GM23338 (cell line): ENCODE measurements around the gene CANT1.

ENCODE experiments used
- EZH2phosphoT487 ChIP-seq: fragments of 200-600 bp; sonication (generic); IDR thresholded peaks from one replicate; pipeline ENCODE4 v1.8.1; 2018; ENCODE audit warnings: antibody characterized with exemption; ENCODE audit not compliant: unreplicated experiment
- JUNB ChIP-seq: IDR thresholded peaks from one replicate; pipeline ENCODE4 v1.6.1; 2016; ENCODE audit warnings: antibody characterized with exemption; ENCODE audit not compliant: unreplicated experiment
- REST ChIP-seq: IDR thresholded peaks from one replicate; pipeline ENCODE4 v1.6.1; 2018; ENCODE audit warnings: antibody characterized with exemption; ENCODE audit not compliant: unreplicated experiment
- TF ChIP-seq, protein P1 (sequence below), 2 experiments: fragments of 200-600 bp in 1 of 2; sonication (generic) in 1 of 2; conservative IDR thresholded peaks; 2 replicates each; pipeline versions ENCODE4 v1.5.1 to v1.6.1; 2016 to 2017; ENCODE audit warnings: antibody characterized with exemption in 2 of 2, low read depth in 2 of 2, mild to moderate bottlenecking in 2 of 2, moderate library complexity in 1 of 2

DNA sequence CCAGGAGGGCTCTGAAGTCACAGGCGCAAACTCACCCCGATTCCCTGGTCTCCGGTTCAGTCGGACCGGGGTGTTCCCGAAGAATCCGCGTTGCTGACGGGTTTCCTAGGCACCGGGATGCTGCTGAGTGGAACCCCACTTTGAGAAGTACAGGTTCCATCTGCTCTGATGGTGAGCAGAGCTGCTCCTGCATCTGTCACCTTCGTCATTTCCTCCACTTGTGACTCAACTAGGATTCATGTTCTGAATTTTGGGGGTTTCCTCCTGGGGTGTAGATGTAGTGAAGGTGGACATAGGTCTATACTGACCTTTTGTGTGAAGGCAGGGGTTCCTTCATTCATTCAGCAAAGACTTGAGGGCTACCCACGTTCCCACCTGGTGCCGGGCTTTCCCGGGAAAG, 54.9 kb downstream of the CANT1 start:
- no peak for TF ChIP-seq EZH2phosphoT487
- TF ChIP-seq, protein P1, sequence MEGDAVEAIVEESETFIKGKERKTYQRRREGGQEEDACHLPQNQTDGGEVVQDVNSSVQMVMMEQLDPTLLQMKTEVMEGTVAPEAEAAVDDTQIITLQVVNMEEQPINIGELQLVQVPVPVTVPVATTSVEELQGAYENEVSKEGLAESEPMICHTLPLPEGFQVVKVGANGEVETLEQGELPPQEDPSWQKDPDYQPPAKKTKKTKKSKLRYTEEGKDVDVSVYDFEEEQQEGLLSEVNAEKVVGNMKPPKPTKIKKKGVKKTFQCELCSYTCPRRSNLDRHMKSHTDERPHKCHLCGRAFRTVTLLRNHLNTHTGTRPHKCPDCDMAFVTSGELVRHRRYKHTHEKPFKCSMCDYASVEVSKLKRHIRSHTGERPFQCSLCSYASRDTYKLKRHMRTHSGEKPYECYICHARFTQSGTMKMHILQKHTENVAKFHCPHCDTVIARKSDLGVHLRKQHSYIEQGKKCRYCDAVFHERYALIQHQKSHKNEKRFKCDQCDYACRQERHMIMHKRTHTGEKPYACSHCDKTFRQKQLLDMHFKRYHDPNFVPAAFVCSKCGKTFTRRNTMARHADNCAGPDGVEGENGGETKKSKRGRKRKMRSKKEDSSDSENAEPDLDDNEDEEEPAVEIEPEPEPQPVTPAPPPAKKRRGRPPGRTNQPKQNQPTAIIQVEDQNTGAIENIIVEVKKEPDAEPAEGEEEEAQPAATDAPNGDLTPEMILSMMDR (conservative IDR thresholded peaks at IDR 0.05; ENCODE audit: low read depth in 2 of 2), result no peak
- TF ChIP-seq JUNB, result no peak
- TF ChIP-seq REST, result no peak
